Neural progenitor cell (in vitro differentiated cells): Measurements from ENCODE around the gene FBXW4.

ENCODE experiments used
- EZH2phosphoT487 ChIP-seq: fragments of 200-600 bp; sonication (generic); IDR thresholded peaks from 2 replicates; pipeline ENCODE4 v1.6.1; 2017; ENCODE audit warnings: antibody characterized with exemption
- TF ChIP-seq, protein P1 (sequence below): fragments of 200-600 bp; sonication (generic); IDR thresholded peaks from 2 replicates; pipeline ENCODE4 v1.5.1; 2017; ENCODE audit warnings: antibody characterized with exemption, mild to moderate bottlenecking

DNA sequence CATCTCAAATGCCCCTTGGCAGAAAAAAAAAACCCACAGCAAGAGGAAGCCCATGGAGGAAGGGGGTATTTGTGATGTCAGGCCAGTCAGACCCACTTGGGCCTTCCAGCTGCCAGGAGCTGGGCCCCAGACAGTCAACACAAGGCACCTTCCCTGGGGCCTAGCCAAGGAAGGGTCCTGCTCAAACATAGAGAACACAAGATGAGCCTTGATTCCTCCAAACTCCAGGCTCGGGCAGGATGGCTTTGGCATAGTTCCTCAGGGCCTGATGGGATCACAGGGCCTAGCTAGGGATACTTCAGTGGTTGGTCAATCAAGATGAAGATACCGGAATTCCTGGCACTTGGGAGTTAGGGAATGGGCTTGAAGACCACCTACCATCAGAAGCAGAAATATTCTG, 76.1 kb downstream of the FBXW4 start:
- TF ChIP-seq, protein P1, sequence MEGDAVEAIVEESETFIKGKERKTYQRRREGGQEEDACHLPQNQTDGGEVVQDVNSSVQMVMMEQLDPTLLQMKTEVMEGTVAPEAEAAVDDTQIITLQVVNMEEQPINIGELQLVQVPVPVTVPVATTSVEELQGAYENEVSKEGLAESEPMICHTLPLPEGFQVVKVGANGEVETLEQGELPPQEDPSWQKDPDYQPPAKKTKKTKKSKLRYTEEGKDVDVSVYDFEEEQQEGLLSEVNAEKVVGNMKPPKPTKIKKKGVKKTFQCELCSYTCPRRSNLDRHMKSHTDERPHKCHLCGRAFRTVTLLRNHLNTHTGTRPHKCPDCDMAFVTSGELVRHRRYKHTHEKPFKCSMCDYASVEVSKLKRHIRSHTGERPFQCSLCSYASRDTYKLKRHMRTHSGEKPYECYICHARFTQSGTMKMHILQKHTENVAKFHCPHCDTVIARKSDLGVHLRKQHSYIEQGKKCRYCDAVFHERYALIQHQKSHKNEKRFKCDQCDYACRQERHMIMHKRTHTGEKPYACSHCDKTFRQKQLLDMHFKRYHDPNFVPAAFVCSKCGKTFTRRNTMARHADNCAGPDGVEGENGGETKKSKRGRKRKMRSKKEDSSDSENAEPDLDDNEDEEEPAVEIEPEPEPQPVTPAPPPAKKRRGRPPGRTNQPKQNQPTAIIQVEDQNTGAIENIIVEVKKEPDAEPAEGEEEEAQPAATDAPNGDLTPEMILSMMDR, result no peak
- TF ChIP-seq EZH2phosphoT487, result no peak
